GM23338 (cell line): Measurements from ENCODE around the gene MSRB1. TPM values are rescaled to one million over a fixed set of nuclear protein-coding genes. Genes with fewer than 3 reads are reported as not detected.

Experiments
- ATAC-seq: fragments of 200-7000 bp; cut with Tn5 transposase; 3 replicates; pipeline ENCODE4 v1.9.1; 2020
- DNase-seq: peaks from one replicate; pipeline ENCODE4 v3.0.0-alpha.2; 2015; ENCODE audit warnings: low spot score
- H2AFZ ChIP-seq: fragments of 200-600 bp; sonication (generic); 2 replicates; pipeline ENCODE4 v1.8.0; 2016; ENCODE audit warnings: antibody characterized with exemption, mild to moderate bottlenecking, moderate library complexity
- H3F3A ChIP-seq: fragments of 200-600 bp; sonication (generic); replicated peaks from 2 replicates; pipeline ENCODE4 v1.8.0; 2017; ENCODE audit warnings: antibody characterized with exemption, mixed run types, low read depth
- H3K27ac ChIP-seq: fragments of 200-600 bp; sonication (generic); 2 replicates; pipeline ENCODE4 v1.6.1; 2016; ENCODE audit warnings: low read depth
- H3K27me3 ChIP-seq: fragments of 200-600 bp; sonication (generic); 2 replicates; pipeline ENCODE4 v1.8.0; 2016; ENCODE audit warnings: mild to moderate bottlenecking, mixed run types, moderate library complexity; ENCODE audit not compliant: insufficient read depth
- H3K36me3 ChIP-seq: fragments of 200-600 bp; sonication (generic); 2 replicates; pipeline ENCODE4 v1.8.0; 2016; ENCODE audit warnings: mild to moderate bottlenecking; ENCODE audit not compliant: insufficient read depth
- H3K4me1 ChIP-seq: fragments of 200-600 bp; sonication (generic); 2 replicates; pipeline ENCODE4 v1.8.0; 2016; ENCODE audit warnings: mild to moderate bottlenecking, moderate library complexity; ENCODE audit not compliant: insufficient read depth
- H3K4me2 ChIP-seq: fragments of 200-600 bp; sonication (generic); 2 replicates; pipeline ENCODE4 v1.7.1; 2017; ENCODE audit warnings: mixed run types
- H3K4me3 ChIP-seq: fragments of 200-600 bp; sonication (generic); 2 replicates; pipeline ENCODE4 v1.6.1; 2016; ENCODE audit warnings: mixed run types
- H3K79me2 ChIP-seq: fragments of 200-600 bp; sonication (generic); replicated peaks from 2 replicates; pipeline ENCODE4 v1.8.0; 2017; ENCODE audit warnings: mild to moderate bottlenecking; ENCODE audit not compliant: insufficient read depth
- H3K9me2 ChIP-seq: fragments of 200-600 bp; sonication (generic); 2 replicates; pipeline ENCODE4 v1.8.0; 2017; ENCODE audit not compliant: insufficient read depth
- H4K20me1 ChIP-seq: fragments of 200-600 bp; sonication (generic); replicated peaks from 2 replicates; pipeline ENCODE4 v1.8.0; 2017; ENCODE audit warnings: mild to moderate bottlenecking; ENCODE audit not compliant: insufficient read depth
- H3K27ac Mint-ChIP-seq: 2 replicates; pipeline ENCODE4 v1.8.0; 2020; ENCODE audit warnings: inconsistent platforms, mild to moderate bottlenecking, moderate library complexity, mixed read lengths
- H3K27me3 Mint-ChIP-seq: 3 replicates; pipeline ENCODE4 v1.8.0; 2022; ENCODE audit warnings: low read depth, mild to moderate bottlenecking, moderate library complexity, mixed read lengths, inconsistent platforms; ENCODE audit not compliant: insufficient read depth, poor library complexity
- H3K36me3 Mint-ChIP-seq: 3 replicates; pipeline ENCODE4 v1.8.0; 2021; ENCODE audit warnings: low read depth, mild to moderate bottlenecking, inconsistent platforms, moderate library complexity, mixed read lengths
- H3K4me1 Mint-ChIP-seq: 3 replicates; pipeline ENCODE4 v1.8.0; 2020; ENCODE audit warnings: mild to moderate bottlenecking, inconsistent platforms, mixed read lengths
- H3K4me3 Mint-ChIP-seq: 3 replicates; pipeline ENCODE4 v1.8.0; 2021; ENCODE audit warnings: moderate library complexity, mild to moderate bottlenecking, inconsistent platforms, mixed read lengths
- H3K9me3 Mint-ChIP-seq: 3 replicates; pipeline ENCODE4 v1.8.0; 2020; ENCODE audit warnings: moderate library complexity, mild to moderate bottlenecking, inconsistent platforms, mixed read lengths
- NANOG ChIP-seq: IDR thresholded peaks from 2 replicates; pipeline ENCODE4 v1.6.1; 2016; ENCODE audit warnings: antibody characterized with exemption, borderline replicate concordance
- POLR2AphosphoS5 ChIP-seq: IDR thresholded peaks from 2 replicates; pipeline ENCODE4 v1.6.1; 2016; ENCODE audit warnings: antibody characterized with exemption, low read depth
- REST ChIP-seq: IDR thresholded peaks from one replicate; pipeline ENCODE4 v1.6.1; 2018; ENCODE audit warnings: antibody characterized with exemption; ENCODE audit not compliant: unreplicated experiment
- ZNF114 ChIP-seq: fragments of 250-450 bp; sonication (Bioruptor Pico); IDR thresholded peaks from 2 replicates; pipeline ENCODE4 v1.5.0; 2020; ENCODE audit warnings: mild to moderate bottlenecking, moderate library complexity
- ZNF331 ChIP-seq: fragments of 250-450 bp; sonication (Bioruptor Pico); IDR thresholded peaks from 2 replicates; pipeline ENCODE4 v1.5.0; 2020; ENCODE audit warnings: low read depth, mild to moderate bottlenecking, moderate library complexity
- polyA plus RNA-seq: library from polyadenylated mRNA; unstranded; fragments of >200 nt; fragmentation: Nextera tagmentation; extraction: Ambion mirVana; gene quantifications from 2 replicates; pipeline ENCODE4 v1.2.1, GENCODE V29; 2016
- total RNA-seq: library from RNA; depleted of rRNA; stranded (reverse); fragments of >200 nt; shearing (Covaris generic); gene quantifications from 2 replicates; pipeline ENCODE4 v1.2.3, GENCODE V29; 2014
- TF ChIP-seq, protein P1 (sequence below), 2 experiments: fragments of 200-600 bp in 1 of 2; sonication (generic) in 1 of 2; conservative IDR thresholded peaks; 2 replicates each; pipeline versions ENCODE4 v1.5.1 to v1.6.1; 2016 to 2017; ENCODE audit warnings: antibody characterized with exemption in 2 of 2, low read depth in 2 of 2, mild to moderate bottlenecking in 2 of 2, moderate library complexity in 1 of 2

Gene MSRB1
- total and polyA plus RNA-seq, 2 experiments from 2014 or later: 30.4 to 31.3 TPM

DNA sequence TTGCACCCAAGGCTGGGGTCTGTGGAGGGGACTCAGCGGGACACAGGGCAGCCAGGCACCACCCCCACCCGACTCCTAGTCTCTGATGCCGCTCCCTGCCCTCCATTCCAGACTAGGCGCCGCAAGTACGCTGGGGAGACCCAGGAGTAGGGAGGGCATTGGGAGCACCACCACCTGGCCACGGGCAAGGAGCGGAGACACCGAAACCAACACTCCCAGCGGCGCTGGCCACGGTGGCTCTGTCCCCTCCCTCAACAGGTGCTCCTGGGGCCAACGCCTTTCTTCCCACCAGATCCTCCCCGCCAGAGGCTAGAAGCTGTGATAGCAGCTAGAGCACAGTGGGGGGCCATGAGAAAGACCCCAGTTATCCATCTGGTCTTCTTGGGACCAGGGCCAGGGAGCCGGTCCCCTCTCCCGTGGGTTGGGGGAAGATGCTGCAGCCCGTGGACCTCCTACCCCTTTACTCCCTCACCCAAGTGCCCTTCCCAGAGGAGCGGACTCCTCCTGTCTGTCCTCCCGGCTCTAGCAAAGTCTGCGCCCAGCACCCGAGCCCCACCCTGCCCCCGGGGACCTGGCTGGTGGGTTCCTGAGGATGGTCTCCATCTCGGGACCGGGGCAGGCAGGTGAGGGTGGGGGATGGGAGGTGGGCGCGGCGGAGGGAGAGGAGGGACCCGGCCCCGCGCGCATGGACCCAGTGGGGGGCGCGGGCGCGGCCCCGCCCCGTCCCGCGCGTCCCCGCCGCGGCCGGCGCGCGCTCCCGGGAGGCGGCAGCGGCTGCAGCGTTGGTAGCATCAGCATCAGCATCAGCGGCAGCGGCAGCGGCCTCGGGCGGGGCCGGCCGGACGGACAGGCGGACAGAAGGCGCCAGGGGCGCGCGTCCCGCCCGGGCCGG lies 46.5 kb upstream of the MSRB1 start, which contains the start of gene SYNGR3 (continued):
- TF ChIP-seq REST: no peak
- no peak for TF ChIP-seq NANOG

- Histone ChIP-seq H3K79me2 (peaks cover 4% of the 10 kb centered on the region; the same call in 1 of the 2 replicates), H3K4me1 (peaks cover 16% of the 10 kb centered on the region; the same call in 1 of the 2 replicates), H2AFZ (no peak overlapping the region), H4K20me1 (no peaks in the 10 kb centered on the region; the same call in 1 of the 2 replicates), H3K4me2 (no peak overlapping the region), H3K9me2 (no peaks in the 10 kb centered on the region), H3K27ac (no peak overlapping the region), H3K4me3 (no peak overlapping the region), H3K36me3 (no peaks in the 10 kb centered on the region), H3F3A (peaks cover 39% of the 10 kb centered on the region), H3K27me3 (peaks cover 44% of the 10 kb centered on the region)
- H3K4me3 Mint-ChIP-seq: no peak overlapping the region
- no peak overlapping the region for H3K27ac Mint-ChIP-seq
- H3K9me3 Mint-ChIP-seq: no peaks in the 10 kb centered on the region
- ATAC-seq (no peak), DNase-seq (no peak)
- H3K27me3 Mint-ChIP-seq: peaks cover 57% of the 10 kb centered on the region
- no peak for TF ChIP-seq POLR2AphosphoS5
- no peak for TF ChIP-seq ZNF331 (CRISPR knock-in tag)
- TF ChIP-seq, protein P1, sequence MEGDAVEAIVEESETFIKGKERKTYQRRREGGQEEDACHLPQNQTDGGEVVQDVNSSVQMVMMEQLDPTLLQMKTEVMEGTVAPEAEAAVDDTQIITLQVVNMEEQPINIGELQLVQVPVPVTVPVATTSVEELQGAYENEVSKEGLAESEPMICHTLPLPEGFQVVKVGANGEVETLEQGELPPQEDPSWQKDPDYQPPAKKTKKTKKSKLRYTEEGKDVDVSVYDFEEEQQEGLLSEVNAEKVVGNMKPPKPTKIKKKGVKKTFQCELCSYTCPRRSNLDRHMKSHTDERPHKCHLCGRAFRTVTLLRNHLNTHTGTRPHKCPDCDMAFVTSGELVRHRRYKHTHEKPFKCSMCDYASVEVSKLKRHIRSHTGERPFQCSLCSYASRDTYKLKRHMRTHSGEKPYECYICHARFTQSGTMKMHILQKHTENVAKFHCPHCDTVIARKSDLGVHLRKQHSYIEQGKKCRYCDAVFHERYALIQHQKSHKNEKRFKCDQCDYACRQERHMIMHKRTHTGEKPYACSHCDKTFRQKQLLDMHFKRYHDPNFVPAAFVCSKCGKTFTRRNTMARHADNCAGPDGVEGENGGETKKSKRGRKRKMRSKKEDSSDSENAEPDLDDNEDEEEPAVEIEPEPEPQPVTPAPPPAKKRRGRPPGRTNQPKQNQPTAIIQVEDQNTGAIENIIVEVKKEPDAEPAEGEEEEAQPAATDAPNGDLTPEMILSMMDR (conservative IDR thresholded peaks at IDR 0.05; ENCODE audit: low read depth in 2 of 2): no peak
- TF ChIP-seq ZNF114 (CRISPR knock-in tag): no peak
- H3K4me1 Mint-ChIP-seq: peaks cover 23% of the 10 kb centered on the region
- peaks cover 20% of the 10 kb centered on the region for H3K36me3 Mint-ChIP-seq
Observed at GRCh38 chr16:1987198-1987597, 44.2 kb upstream of the MSRB1 start.
